Activated naive CD4-positive, alpha-beta T cell treated with anti-CD3 and anti-CD28 coated beads, Interleukin-2, amount 10 ng/mL, durations not matched to agents 7 days and 5 days (primary cell): ENCODE data around the gene UCN3.

Source experiments
- CTCF ChIA-PET: fragments of 350-600 bp; sonication (Branson Sonifier 250); formaldehyde crosslinking; loops from one replicate; lab custom pipeline; 2021; ENCODE audit warnings: antibody characterized with exemption; lab: Charles Lee
- DNase-seq: peaks from one replicate; pipeline ENCODE4 v3.0.0-alpha.2; 2020
- H3K27ac Mint-ChIP-seq: one replicate; pipeline ENCODE4 v1.8.0; 2021; ENCODE audit warnings: mild to moderate bottlenecking, moderate library complexity, mixed read lengths
- H3K27me3 Mint-ChIP-seq: one replicate; pipeline ENCODE4 v1.8.0; 2021; ENCODE audit warnings: mild to moderate bottlenecking, mixed read lengths
- H3K36me3 Mint-ChIP-seq: one replicate; pipeline ENCODE4 v1.8.0; 2021; ENCODE audit warnings: mixed read lengths
- H3K4me1 Mint-ChIP-seq: one replicate; pipeline ENCODE4 v1.8.0; 2021; ENCODE audit warnings: mixed read lengths
- H3K4me3 Mint-ChIP-seq: one replicate; pipeline ENCODE4 v1.8.0; 2021; ENCODE audit warnings: mild to moderate bottlenecking, moderate library complexity, mixed read lengths
- H3K9me3 Mint-ChIP-seq: one replicate; pipeline ENCODE4 v1.8.0; 2021; ENCODE audit warnings: mixed read lengths

The UCN3 gene, protein sequence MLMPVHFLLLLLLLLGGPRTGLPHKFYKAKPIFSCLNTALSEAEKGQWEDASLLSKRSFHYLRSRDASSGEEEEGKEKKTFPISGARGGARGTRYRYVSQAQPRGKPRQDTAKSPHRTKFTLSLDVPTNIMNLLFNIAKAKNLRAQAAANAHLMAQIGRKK

DNA sequence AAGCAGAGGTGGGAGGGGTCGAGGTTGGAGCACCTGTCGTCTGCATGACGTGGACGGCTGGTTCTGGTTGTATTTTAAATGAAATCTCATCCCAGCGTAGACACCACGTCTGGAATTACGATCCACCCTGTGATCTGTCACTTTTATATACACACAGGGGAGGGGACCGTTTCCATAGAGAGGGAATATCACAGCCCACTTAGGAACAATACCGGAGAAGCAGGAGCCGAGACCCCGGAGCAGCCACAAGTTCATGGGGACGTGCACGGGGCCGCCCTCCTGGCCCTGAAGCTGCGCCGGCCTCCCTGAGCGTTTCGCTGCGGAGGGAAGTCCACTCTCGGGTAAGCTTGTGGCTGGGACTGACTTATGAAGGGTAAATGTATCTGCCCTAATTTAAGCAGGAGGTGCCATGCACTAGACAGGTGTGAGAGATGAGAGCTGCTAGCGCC, at the start of gene UCN3:
Gene UCN3, plus strand, starts transcription at position 77 of the 449 bp plus-strand sequence. CDS start 8,755 bp downstream, outside the sequence.
- CTCF ChIA-PET = no interaction called here
- no peak for DNase-seq
- Mint-ChIP-seq H3K27ac (no peak within 1 kb of the TSS), H3K27me3 (peaks cover 45% of the 10 kb centered on the region), H3K4me3 (no peak within 1 kb of the TSS), H3K9me3 (peaks cover 4% of the 10 kb centered on the region), H3K4me1 (no peaks in the 10 kb centered on the region), H3K36me3 (no peaks in the 10 kb centered on the region)

- Mint-ChIP-seq H3K4me1 (peaks cover 72% of the 10 kb centered on the region), H3K4me3 (peak overlapping the region; percentile 10), H3K9me3 (peaks cover 30% of the 10 kb centered on the region), H3K36me3 (peaks cover 32% of the 10 kb centered on the region), H3K27me3 (no peaks in the 10 kb centered on the region), H3K27ac (peak overlapping the region; percentile 87)
- DNase-seq = peak; percentile 78
- CTCF ChIA-PET = interaction anchor here (0.6 to 0.9 kb wide), 3 partner anchors 19 to 36 kb away, joined by 3 read pairs; no protein-coding TSS in a partner anchor
Measured at GRCh38 chr10:5317547-5318107, 47.1 kb upstream of the UCN3 start.

DNA sequence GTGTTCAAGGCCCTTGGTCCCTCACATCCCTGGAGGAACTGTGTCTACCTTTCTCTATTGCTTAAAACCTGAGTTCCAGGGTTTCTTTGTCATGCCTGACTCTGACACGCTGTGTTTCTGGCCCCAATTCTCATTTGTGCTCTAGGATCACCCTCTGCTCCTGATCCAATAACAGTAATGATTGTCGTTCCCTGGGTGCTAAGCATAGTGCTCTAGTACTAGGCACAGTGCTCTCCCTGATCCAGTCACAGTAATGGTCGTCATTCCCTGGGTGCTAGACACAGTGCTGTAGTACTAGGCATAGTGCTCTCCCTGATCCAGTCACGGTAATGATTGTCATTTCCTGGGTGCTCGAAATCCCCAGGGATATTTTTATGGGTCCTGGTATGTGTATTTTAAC, 46.6 kb upstream of the UCN3 start:
- Mint-ChIP-seq H3K9me3 (peaks cover 27% of the 10 kb centered on the region), H3K27ac (peak overlapping the region; percentile 87), H3K36me3 (peaks cover 29% of the 10 kb centered on the region), H3K4me1 (peaks cover 71% of the 10 kb centered on the region), H3K27me3 (no peaks in the 10 kb centered on the region), H3K4me3 (no peak overlapping the region)
- no peak for DNase-seq
- CTCF ChIA-PET = interaction anchor here (0.6 to 0.9 kb wide), 2 partner anchors 20 to 36 kb away, joined by 3 read pairs; no protein-coding TSS in a partner anchor

DNA sequence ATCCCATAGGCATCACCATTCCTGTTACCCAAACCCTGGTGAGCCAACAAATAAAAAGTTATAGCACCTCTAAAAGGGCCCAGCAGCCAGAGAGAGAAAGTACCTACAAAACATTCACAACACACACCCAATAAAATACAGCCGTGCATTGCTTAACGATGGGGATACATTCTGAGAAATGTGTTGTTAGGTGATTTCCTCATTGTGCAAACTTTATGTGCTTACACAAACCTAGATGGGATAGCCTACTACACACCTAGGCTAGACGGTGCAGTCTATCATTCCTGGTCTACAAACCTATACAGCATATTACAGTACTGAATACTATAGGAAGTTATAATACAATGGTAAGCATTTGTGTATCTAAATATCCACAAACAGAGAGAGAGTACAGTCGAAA, 44.9 kb upstream of the UCN3 start:
- no peak for DNase-seq
- Mint-ChIP-seq H3K36me3 (peaks cover 26% of the 10 kb centered on the region), H3K27ac (no peak overlapping the region), H3K4me3 (no peak overlapping the region), H3K27me3 (peaks cover 6% of the 10 kb centered on the region), H3K9me3 (peaks cover 23% of the 10 kb centered on the region), H3K4me1 (peaks cover 59% of the 10 kb centered on the region)
- CTCF ChIA-PET = no interaction called here

DNA sequence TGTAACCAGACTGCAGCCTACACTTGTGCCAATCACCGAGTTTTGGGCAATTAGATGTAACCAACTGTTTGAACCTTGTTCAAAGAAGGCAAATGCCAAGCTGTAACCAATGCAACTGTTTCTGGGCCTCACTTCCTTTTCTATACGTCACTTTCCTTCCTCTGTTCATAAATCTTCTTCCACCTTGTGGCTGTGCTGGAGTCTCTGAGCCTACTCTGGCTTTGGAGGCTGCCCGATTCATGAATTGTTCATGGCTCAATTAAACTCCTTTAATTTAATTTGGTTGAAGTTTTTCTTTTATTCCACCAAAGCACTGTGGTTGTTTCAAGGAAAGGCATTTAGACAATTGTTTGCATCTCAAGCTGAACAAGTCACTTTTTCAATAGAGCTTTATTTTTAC, 43.5 kb upstream of the UCN3 start:
- H3K36me3 Mint-ChIP-seq = peaks cover 18% of the 10 kb centered on the region
- peaks cover 47% of the 10 kb centered on the region for H3K4me1 Mint-ChIP-seq
- no peak for DNase-seq
- H3K9me3 Mint-ChIP-seq = peaks cover 21% of the 10 kb centered on the region
- CTCF ChIA-PET = interaction anchor here (1.0 kb wide), 1 partner anchor 38 kb away, joined by 3 read pairs; no protein-coding TSS in a partner anchor
- H3K27me3 Mint-ChIP-seq = peaks cover 13% of the 10 kb centered on the region
- H3K27ac Mint-ChIP-seq = no peak overlapping the region
- no peak overlapping the region for H3K4me3 Mint-ChIP-seq

GRCh38 chr10:5323446-5323845, 41.3 kb upstream of the UCN3 start:
- no peak for DNase-seq
- Mint-ChIP-seq H3K36me3 (peaks cover 10% of the 10 kb centered on the region), H3K27me3 (peaks cover 17% of the 10 kb centered on the region), H3K9me3 (peaks cover 30% of the 10 kb centered on the region), H3K4me3 (no peak overlapping the region), H3K4me1 (peaks cover 27% of the 10 kb centered on the region), H3K27ac (no peak overlapping the region)
- CTCF ChIA-PET = no interaction called here

DNA sequence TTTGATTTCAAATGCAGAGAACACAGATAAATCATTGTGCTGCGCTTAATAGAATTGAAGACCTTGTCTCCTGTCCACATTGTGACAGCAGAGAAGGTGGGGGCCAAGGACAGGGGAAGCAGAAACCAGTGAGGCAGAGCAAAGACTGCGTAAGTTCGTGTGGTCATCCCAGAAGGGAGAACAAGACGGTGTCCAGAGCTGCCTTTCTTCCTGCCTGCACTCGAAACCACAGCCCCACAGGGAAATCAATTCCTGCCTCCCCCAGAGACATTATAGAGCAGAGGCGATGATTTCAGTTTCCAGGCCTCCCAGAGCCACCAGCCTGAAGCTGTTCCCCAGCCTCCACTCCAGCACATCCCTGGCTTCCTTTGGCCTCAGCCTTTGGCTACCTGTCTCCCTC, 39.7 kb upstream of the UCN3 start:
- CTCF ChIA-PET = no interaction called here
- peaks cover 7% of the 10 kb centered on the region for H3K36me3 Mint-ChIP-seq
- peaks cover 21% of the 10 kb centered on the region for H3K4me1 Mint-ChIP-seq
- no peak for DNase-seq
- no peak overlapping the region for H3K27ac Mint-ChIP-seq
- peaks cover 22% of the 10 kb centered on the region for H3K9me3 Mint-ChIP-seq
- H3K27me3 Mint-ChIP-seq = peaks cover 29% of the 10 kb centered on the region
- H3K4me3 Mint-ChIP-seq = no peak overlapping the region

- H3K27me3 Mint-ChIP-seq = peaks cover 37% of the 10 kb centered on the region
- no peak overlapping the region for H3K4me3 Mint-ChIP-seq
- no peak overlapping the region for H3K27ac Mint-ChIP-seq
- H3K4me1 Mint-ChIP-seq = peaks cover 15% of the 10 kb centered on the region
- H3K9me3 Mint-ChIP-seq = peaks cover 9% of the 10 kb centered on the region
- CTCF ChIA-PET = interaction anchor here (1.0 kb wide), 1 partner anchor 485 kb away, joined by 3 read pairs; no protein-coding TSS in a partner anchor
- H3K36me3 Mint-ChIP-seq = no peaks in the 10 kb centered on the region
- no peak for DNase-seq
Measured at GRCh38 chr10:5334196-5334880, 30.4 kb upstream of the UCN3 start.

GRCh38 chr10:5338010-5338409, 26.8 kb upstream of the UCN3 start:
- H3K27me3 Mint-ChIP-seq = peaks cover 26% of the 10 kb centered on the region
- DNase-seq = no peak
- no peak overlapping the region for H3K27ac Mint-ChIP-seq
- H3K36me3 Mint-ChIP-seq = no peaks in the 10 kb centered on the region
- H3K4me1 Mint-ChIP-seq = peaks cover 15% of the 10 kb centered on the region
- peaks cover 4% of the 10 kb centered on the region for H3K9me3 Mint-ChIP-seq
- CTCF ChIA-PET = no interaction called here
- no peak overlapping the region for H3K4me3 Mint-ChIP-seq

DNA sequence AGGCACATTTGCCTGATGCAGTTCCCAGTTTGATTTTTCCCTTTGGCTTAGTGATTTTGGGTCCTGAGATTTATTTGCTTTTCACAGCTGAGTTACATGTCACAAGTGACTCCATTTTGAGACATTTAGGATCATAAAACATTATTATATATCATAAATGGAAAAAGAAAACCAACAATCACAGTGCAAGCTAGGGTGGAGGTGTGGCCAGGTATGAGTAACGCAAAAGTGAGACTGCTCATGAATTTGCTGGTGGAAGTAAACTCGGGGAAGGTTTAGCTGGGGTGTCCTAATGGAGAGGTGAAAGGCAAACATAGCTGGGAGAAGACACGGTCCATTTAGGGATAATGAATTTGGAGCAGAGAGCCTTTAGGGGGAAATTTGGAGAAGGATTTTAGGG, 21.7 kb upstream of the UCN3 start:
- CTCF ChIA-PET = interaction anchor here (1.2 to 1.3 kb wide), 2 partner anchors 44 to 493 kb away, joined by 5 to 10 read pairs; no protein-coding TSS in a partner anchor
- Mint-ChIP-seq H3K4me1 (peaks cover 5% of the 10 kb centered on the region), H3K27ac (no peak overlapping the region), H3K36me3 (no peaks in the 10 kb centered on the region), H3K27me3 (peaks cover 10% of the 10 kb centered on the region), H3K4me3 (no peak overlapping the region), H3K9me3 (peaks cover 2% of the 10 kb centered on the region)
- no peak for DNase-seq

GRCh38 chr10:5343561-5343960, 21.2 kb upstream of the UCN3 start:
- Mint-ChIP-seq H3K4me3 (no peak overlapping the region), H3K9me3 (peaks cover 2% of the 10 kb centered on the region), H3K36me3 (no peaks in the 10 kb centered on the region), H3K27ac (no peak overlapping the region), H3K4me1 (peaks cover 5% of the 10 kb centered on the region), H3K27me3 (peaks cover 7% of the 10 kb centered on the region)
- CTCF ChIA-PET = interaction anchor here (1.2 to 1.3 kb wide), 2 partner anchors 44 to 493 kb away, joined by 5 to 10 read pairs; no protein-coding TSS in a partner anchor
- no peak for DNase-seq

DNA sequence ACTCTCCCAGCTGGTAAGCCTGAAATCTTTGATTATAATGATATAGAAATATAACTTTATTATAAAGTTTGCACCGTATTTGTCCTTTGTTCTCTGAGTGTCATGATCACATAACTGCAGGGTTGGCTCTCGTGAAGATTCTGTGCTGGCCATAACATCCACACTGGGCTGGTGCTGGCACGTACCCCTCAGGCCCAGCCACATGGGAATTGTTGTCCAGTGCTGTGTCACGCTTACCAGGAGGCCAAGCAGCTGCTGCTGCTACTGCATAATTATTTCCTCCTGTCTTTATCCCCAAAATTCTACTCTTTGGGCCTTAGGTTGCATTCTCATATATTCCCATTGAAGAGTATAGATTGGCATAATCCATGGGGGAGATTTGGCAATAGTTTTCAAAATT, 20.8 kb upstream of the UCN3 start:
- Mint-ChIP-seq H3K4me3 (no peak overlapping the region), H3K36me3 (no peaks in the 10 kb centered on the region), H3K27me3 (peaks cover 5% of the 10 kb centered on the region), H3K27ac (no peak overlapping the region), H3K4me1 (peaks cover 5% of the 10 kb centered on the region), H3K9me3 (peaks cover 2% of the 10 kb centered on the region)
- no peak for DNase-seq
- CTCF ChIA-PET = interaction anchor here (1.3 kb wide), 1 partner anchor 494 kb away, joined by 10 read pairs; no protein-coding TSS in a partner anchor

- Mint-ChIP-seq H3K9me3 (peaks cover 2% of the 10 kb centered on the region), H3K36me3 (peaks cover 1% of the 10 kb centered on the region), H3K4me1 (peaks cover 5% of the 10 kb centered on the region), H3K27ac (no peak overlapping the region), H3K27me3 (peaks cover 5% of the 10 kb centered on the region), H3K4me3 (no peak overlapping the region)
- CTCF ChIA-PET = no interaction called here
- DNase-seq = no peak
Measured at GRCh38 chr10:5344746-5345145, 20.0 kb upstream of the UCN3 start.

GRCh38 chr10:5346881-5347280, 17.9 kb upstream of the UCN3 start:
- CTCF ChIA-PET = no interaction called here
- peaks cover 5% of the 10 kb centered on the region for H3K4me1 Mint-ChIP-seq
- no peak for DNase-seq
- peaks cover 1% of the 10 kb centered on the region for H3K36me3 Mint-ChIP-seq
- peaks cover 5% of the 10 kb centered on the region for H3K27me3 Mint-ChIP-seq
- H3K4me3 Mint-ChIP-seq = no peak overlapping the region
- no peak overlapping the region for H3K27ac Mint-ChIP-seq
- peaks cover 2% of the 10 kb centered on the region for H3K9me3 Mint-ChIP-seq
